ENCODE measurements around the gene FOLR1.
"Not testable (repeated sequence)": the region's sequence is repeated elsewhere in the genome, so short reads cannot be mapped to it uniquely, and the experiment has no call there.

FOLR1 gene

GRCh38 chr11:72191961-72192381, at the start of gene FOLR1:
TSS of gene FOLR1 (plus strand) at chr11:72192140. CDS start at chr11:72192174, 34 bp downstream.
- no peak for DNase-seq

- not testable (repeated sequence) for DNase-seq
Measured at GRCh38 chr11:72142543-72142942, 49.4 kb upstream of the FOLR1 start.

GRCh38 chr11:72144807-72145565, 47.0 kb upstream of the FOLR1 start:
- DNase-seq = no peak

GRCh38 chr11:72146625-72147024, 45.3 kb upstream of the FOLR1 start:
- no peak for DNase-seq

GRCh38 chr11:72150882-72151281, 41.1 kb upstream of the FOLR1 start:
- no peak for DNase-seq

GRCh38 chr11:72153874-72154273, 38.1 kb upstream of the FOLR1 start:
- not testable (repeated sequence) for DNase-seq

GRCh38 chr11:72154816-72155215, 37.1 kb upstream of the FOLR1 start:
- DNase-seq = no peak

- no peak for DNase-seq
Measured at GRCh38 chr11:72155751-72156150, 36.2 kb upstream of the FOLR1 start.

- no peak for DNase-seq
Measured at GRCh38 chr11:72157131-72157530, 34.8 kb upstream of the FOLR1 start.

GRCh38 chr11:72160319-72160718, 31.6 kb upstream of the FOLR1 start:
- no peak for DNase-seq

GRCh38 chr11:72162891-72163492, 28.9 kb upstream of the FOLR1 start:
- no peak for DNase-seq

- not testable (repeated sequence) for DNase-seq
Measured at GRCh38 chr11:72164187-72164586, 27.8 kb upstream of the FOLR1 start.

- DNase-seq = not testable (repeated sequence)
Measured at GRCh38 chr11:72169046-72169555, 22.8 kb upstream of the FOLR1 start.

- DNase-seq = not testable (repeated sequence)
Measured at GRCh38 chr11:72169754-72170153, 22.2 kb upstream of the FOLR1 start.

- DNase-seq = not testable (repeated sequence)
Measured at GRCh38 chr11:72172043-72172442, 19.9 kb upstream of the FOLR1 start.

- no peak for DNase-seq
Measured at GRCh38 chr11:72173291-72173690, 18.6 kb upstream of the FOLR1 start.

- no peak for DNase-seq
Measured at GRCh38 chr11:72174302-72175070, 17.5 kb upstream of the FOLR1 start.

GRCh38 chr11:72177656-72178055, 14.3 kb upstream of the FOLR1 start:
- DNase-seq = no peak

GRCh38 chr11:72179049-72179803, 12.7 kb upstream of the FOLR1 start:
- no peak for DNase-seq

GRCh38 chr11:72179804-72180396, 12.0 kb upstream of the FOLR1 start:
- DNase-seq = no peak

GRCh38 chr11:72180892-72181552, 10.9 kb upstream of the FOLR1 start:
- not testable (repeated sequence) for DNase-seq

- not testable (repeated sequence) for DNase-seq
Measured at GRCh38 chr11:72181553-72181958, 10.4 kb upstream of the FOLR1 start.

Measured in MV-4-11 (cell line).